Neural progenitor cell (in vitro differentiated cells): ENCODE measurements around the gene JAK1.

Source experiments
- EZH2 ChIP-seq: fragments of 200-600 bp; sonication (generic); IDR thresholded peaks from 2 replicates; pipeline ENCODE4 v1.6.1; 2017; ENCODE audit warnings: antibody characterized with exemption, mild to moderate bottlenecking, moderate library complexity
- TF ChIP-seq, protein P1 (sequence below): fragments of 200-600 bp; sonication (generic); IDR thresholded peaks from 2 replicates; pipeline ENCODE4 v1.5.1; 2017; ENCODE audit warnings: antibody characterized with exemption, mild to moderate bottlenecking

DNA sequence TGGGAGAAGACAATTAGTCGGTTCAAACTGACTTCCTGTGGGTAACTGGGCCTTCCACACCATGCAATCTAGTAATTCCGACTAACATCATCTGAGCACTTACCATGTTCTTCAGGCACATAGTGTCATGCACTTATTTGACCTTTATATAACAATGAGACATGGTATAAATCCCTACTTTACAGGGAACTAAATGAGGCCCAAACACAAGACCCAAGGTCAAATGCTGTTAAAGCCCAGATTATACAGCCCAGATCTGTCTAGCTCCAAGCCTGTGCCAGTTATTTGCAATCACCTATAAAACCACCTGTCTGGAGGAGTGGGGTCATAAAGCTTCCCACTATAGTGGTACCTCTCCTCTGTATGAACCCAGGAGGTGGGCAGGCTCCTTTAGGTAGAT is 40.8 kb downstream of the JAK1 start:
- TF ChIP-seq, protein P1, sequence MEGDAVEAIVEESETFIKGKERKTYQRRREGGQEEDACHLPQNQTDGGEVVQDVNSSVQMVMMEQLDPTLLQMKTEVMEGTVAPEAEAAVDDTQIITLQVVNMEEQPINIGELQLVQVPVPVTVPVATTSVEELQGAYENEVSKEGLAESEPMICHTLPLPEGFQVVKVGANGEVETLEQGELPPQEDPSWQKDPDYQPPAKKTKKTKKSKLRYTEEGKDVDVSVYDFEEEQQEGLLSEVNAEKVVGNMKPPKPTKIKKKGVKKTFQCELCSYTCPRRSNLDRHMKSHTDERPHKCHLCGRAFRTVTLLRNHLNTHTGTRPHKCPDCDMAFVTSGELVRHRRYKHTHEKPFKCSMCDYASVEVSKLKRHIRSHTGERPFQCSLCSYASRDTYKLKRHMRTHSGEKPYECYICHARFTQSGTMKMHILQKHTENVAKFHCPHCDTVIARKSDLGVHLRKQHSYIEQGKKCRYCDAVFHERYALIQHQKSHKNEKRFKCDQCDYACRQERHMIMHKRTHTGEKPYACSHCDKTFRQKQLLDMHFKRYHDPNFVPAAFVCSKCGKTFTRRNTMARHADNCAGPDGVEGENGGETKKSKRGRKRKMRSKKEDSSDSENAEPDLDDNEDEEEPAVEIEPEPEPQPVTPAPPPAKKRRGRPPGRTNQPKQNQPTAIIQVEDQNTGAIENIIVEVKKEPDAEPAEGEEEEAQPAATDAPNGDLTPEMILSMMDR = no peak
- TF ChIP-seq EZH2 = no peak
